ENCODE data around the gene SPG7.

DNA sequence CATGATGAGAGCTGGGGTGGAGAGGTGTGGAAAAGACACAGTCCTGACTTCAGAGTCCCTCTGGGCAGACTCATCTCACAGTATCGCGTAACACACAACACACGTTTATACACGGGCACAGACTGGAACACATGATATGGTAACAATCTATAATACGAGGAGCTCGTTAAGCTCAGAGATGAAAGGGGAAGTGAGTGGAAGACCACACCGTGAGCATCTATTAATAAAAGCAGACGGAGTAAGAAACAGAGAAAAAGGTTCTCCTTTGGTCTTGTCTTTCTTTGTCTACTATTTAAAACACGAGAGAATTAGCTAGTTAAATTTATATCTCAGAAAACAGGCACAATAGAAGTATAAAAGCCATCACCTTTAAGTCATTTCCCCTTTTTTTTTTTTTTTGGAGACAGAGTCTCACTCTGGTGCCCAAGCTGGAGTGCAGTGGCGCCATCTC, 31.4 kb upstream of the SPG7 start:
- TF ChIP-seq, protein P1, sequence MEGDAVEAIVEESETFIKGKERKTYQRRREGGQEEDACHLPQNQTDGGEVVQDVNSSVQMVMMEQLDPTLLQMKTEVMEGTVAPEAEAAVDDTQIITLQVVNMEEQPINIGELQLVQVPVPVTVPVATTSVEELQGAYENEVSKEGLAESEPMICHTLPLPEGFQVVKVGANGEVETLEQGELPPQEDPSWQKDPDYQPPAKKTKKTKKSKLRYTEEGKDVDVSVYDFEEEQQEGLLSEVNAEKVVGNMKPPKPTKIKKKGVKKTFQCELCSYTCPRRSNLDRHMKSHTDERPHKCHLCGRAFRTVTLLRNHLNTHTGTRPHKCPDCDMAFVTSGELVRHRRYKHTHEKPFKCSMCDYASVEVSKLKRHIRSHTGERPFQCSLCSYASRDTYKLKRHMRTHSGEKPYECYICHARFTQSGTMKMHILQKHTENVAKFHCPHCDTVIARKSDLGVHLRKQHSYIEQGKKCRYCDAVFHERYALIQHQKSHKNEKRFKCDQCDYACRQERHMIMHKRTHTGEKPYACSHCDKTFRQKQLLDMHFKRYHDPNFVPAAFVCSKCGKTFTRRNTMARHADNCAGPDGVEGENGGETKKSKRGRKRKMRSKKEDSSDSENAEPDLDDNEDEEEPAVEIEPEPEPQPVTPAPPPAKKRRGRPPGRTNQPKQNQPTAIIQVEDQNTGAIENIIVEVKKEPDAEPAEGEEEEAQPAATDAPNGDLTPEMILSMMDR (conservative IDR thresholded peaks at IDR 0.05 in 1 of 2, IDR thresholded peaks at IDR 0.05 in 1 of 2; ENCODE audit: low read depth in 1 of 2, low read length in 2 of 2), result no peak
- no peak for TF ChIP-seq EZH2 (IDR thresholded peaks at IDR 0.05; ENCODE audit: low read length, missing control alignments)
